Measurements from ENCODE around the gene PARN.

DNA sequence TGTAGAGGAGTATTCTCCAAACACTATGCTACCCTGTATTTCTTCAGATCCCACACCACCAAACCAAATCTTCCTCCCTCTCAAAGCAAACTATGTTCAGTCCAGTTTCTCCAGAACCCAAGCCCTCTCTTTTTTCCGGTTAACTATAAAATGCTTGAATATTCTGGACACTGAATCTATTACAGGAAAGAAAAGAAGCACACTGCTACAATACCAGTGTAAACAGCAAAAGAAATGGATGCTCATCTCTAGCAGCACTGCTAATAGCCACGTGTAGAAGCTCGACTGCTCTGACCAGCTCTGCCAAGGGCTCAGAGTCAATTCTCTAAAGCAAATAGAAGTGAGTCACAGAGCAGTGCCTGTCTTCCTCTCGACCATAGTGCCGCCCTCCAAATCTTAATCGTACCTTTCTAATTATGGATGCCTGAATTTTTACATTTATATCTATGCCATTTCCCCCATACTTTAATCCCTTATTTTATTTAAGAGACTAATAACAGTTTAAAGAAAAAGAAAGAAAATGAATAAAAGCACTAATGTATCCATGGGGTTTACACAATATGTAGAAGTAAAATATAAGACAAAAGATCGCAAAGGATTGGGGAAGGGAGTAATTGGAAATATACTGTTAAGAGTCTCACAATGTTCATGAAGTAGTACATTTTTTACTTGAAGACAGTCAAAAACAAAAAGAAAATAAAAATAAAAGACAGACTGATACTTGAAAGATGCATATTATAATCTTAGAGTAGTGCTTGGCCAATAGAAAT, 154.5 kb downstream of the PARN start:
- no peak for TF ChIP-seq PKNOX1 (IDR thresholded peaks at IDR 0.05)
- TF ChIP-seq NFRKB (IDR thresholded peaks at IDR 0.05) = no peak
- TF ChIP-seq FOXA1 (IDR thresholded peaks at IDR 0.05) = no peak
- no peak for TF ChIP-seq ELF4 (IDR thresholded peaks at IDR 0.05)
- TF ChIP-seq SP1 (IDR thresholded peaks at IDR 0.05) = no peak
- no peak for TF ChIP-seq FOXM1 (IDR thresholded peaks at IDR 0.05; ENCODE audit: borderline replicate concordance)
- no peak for TF ChIP-seq SUZ12 (IDR thresholded peaks at IDR 0.05)

All from HEK293T (cell line).